ENCODE data around the gene RNASE13. TPM values are rescaled to one million over a fixed set of nuclear protein-coding genes. Genes with fewer than 3 reads are reported as not detected.

Gene RNASE13
- total RNA-seq, 2 donors from 2014 or later, result not detected

DNA sequence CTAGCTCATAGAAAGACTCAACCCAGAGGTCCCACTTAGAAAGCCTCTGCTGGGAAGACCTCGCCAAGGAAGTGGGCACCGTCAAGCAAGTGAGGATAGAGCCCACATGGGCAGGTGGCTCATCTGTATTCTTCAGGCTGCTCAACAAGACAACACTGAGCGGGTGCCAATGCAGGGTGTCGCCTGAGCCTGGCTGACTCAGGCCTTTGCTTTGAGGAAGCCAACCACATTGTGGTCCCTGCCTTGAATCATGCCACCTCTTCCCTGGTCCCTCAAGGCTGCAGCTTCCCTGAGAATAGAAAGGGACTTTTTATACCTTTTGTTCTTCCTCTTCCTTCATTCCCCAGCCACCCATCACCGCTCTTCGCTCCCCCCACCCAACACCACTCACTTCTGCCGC is 2.1 kb upstream of the RNASE13 start:
- 92 to 96% methylated on average over 4 to 7 of the region's 7 CpGs for WGBS, 2 experiments (ENCODE audit: insufficient coverage in 1 of 2, insufficient read length in 1 of 2)
- no peak for DNase-seq
- Mint-ChIP-seq H3K9me3 (no peaks in the 10 kb centered on the region), H3K4me3 (no peak overlapping the region), H3K27me3 (ENCODE audit: insufficient read depth) (peaks cover 31% of the 10 kb centered on the region), H3K36me3 (ENCODE audit: low read depth) (no peaks in the 10 kb centered on the region), H3K4me1 (peaks cover 27% of the 10 kb centered on the region), H3K27ac (no peak overlapping the region)
- TF ChIP-seq CTCF (conservative IDR thresholded peaks at IDR 0.05), result no peak
- Histone ChIP-seq H3K9ac (ENCODE audit: extremely low read depth, low read length, poor library complexity, severe bottlenecking) (no peak overlapping the region), H3K9me3 (ENCODE audit: control insufficient read depth, low read length) (no peaks in the 10 kb centered on the region), H3K4me3 (ENCODE audit: low read length) (no peak overlapping the region), H3K4me1 (ENCODE audit: control insufficient read depth, insufficient read depth, low read length) (peaks cover 4% of the 10 kb centered on the region), H3K36me3 (ENCODE audit: control insufficient read depth, insufficient read depth, low read length) (no peaks in the 10 kb centered on the region), H3K27ac (ENCODE audit: low read depth, low read length) (no peak overlapping the region), H3K27me3 (ENCODE audit: control insufficient read depth, insufficient read depth, low read length, poor library complexity, severe bottlenecking) (no peaks in the 10 kb centered on the region)

DNA sequence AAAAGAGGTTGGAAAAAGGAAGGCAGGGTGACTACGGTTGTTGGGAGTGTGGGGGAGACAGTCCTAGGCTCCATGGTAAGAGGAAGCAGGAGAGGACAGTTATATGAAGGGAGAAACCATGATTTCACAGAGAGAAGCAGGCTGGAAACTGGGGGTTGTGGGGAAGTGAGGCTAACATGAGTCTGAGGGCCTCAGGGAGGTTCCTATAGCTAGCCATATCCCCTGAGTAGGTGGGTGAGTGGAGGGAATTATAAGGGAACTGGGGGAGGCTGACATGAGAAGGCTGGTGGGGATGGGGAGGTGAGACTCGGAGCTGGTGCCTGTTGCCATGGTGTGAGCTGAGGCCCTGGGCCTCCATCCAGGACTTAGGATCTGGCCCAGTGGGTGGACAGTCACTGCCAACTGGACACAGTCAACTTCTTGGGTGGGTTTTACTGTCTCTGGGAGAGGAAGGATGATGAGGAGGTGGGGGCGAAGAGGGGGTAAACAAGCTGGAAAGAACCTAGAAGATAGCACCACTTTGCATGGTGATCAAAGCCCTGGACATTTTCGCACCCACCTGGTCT is 1.4 kb downstream of the RNASE13 start:
- H3K9ac ChIP-seq (ENCODE audit: extremely low read depth, low read length, poor library complexity, severe bottlenecking), result no peak overlapping the region
- H3K4me3 Mint-ChIP-seq, result no peak overlapping the region
- H3K9me3 ChIP-seq (ENCODE audit: control insufficient read depth, low read length), result no peaks in the 10 kb centered on the region
- DNase-seq, result no peak
- 92% methylated on average over 4 of the region's 4 CpGs for WGBS, 2 experiments (ENCODE audit: insufficient coverage in 1 of 2, insufficient read length in 1 of 2)
- H3K27ac ChIP-seq (ENCODE audit: low read depth, low read length), result no peak overlapping the region
- peaks cover 2% of the 10 kb centered on the region for H3K4me1 Mint-ChIP-seq
- peaks cover 36% of the 10 kb centered on the region for H3K27me3 Mint-ChIP-seq (ENCODE audit: insufficient read depth)
- no peaks in the 10 kb centered on the region for H3K36me3 Mint-ChIP-seq (ENCODE audit: low read depth)
- H3K27me3 ChIP-seq (ENCODE audit: control insufficient read depth, insufficient read depth, low read length, poor library complexity, severe bottlenecking), result no peaks in the 10 kb centered on the region
- no peaks in the 10 kb centered on the region for H3K4me1 ChIP-seq (ENCODE audit: control insufficient read depth, insufficient read depth, low read length)
- no peak overlapping the region for H3K27ac Mint-ChIP-seq
- no peak for TF ChIP-seq CTCF (conservative IDR thresholded peaks at IDR 0.05)
- no peaks in the 10 kb centered on the region for H3K36me3 ChIP-seq (ENCODE audit: control insufficient read depth, insufficient read depth, low read length)
- no peaks in the 10 kb centered on the region for H3K9me3 Mint-ChIP-seq
- no peak overlapping the region for H3K4me3 ChIP-seq (ENCODE audit: low read length)

DNA sequence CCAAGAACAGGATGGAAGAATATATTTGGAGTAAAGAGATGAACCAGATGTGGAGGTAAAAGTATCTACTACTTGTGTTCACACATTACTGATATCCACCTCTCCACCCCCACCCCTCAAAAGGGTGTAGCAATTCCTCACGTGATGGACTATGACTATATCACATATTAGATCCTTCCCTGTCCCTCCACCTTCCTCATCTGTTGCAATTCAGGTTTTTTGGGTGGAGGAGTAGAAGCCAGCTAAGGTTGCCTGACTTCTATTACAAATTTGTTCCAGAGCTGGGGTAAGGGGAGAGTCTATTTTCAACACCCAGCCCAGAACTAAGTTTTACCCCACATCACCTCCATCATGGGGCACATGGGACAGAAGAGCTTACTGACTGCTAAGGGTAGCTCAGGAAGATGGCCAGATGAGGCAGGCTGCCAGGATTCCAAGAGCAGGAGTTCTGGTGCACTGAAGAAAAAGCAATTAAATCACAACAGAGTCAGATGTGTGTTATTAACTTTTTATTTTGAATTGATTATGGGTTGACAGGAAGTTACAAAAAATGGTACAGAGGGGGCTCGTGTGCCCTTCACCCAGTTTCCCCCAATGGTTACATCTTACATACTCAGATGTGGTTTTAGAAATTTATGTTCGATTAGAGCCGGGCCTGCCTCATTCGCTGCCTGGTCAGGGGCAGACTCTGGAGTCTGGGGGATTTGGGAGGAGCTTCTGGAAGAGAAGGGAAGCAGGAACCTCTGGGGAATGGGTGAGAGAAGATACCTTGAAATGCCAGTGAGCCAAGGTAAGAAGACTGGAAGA is 2.1 kb downstream of the RNASE13 start:
- no peaks in the 10 kb centered on the region for H3K4me1 Mint-ChIP-seq
- H3K27ac Mint-ChIP-seq, result no peak overlapping the region
- no peaks in the 10 kb centered on the region for H3K9me3 ChIP-seq (ENCODE audit: control insufficient read depth, low read length)
- no peak overlapping the region for H3K4me3 ChIP-seq (ENCODE audit: low read length)
- no peaks in the 10 kb centered on the region for H3K36me3 Mint-ChIP-seq (ENCODE audit: low read depth)
- no peak overlapping the region for H3K27ac ChIP-seq (ENCODE audit: low read depth, low read length)
- H3K4me1 ChIP-seq (ENCODE audit: control insufficient read depth, insufficient read depth, low read length), result no peaks in the 10 kb centered on the region
- no peak for TF ChIP-seq CTCF (conservative IDR thresholded peaks at IDR 0.05)
- no peaks in the 10 kb centered on the region for H3K36me3 ChIP-seq (ENCODE audit: control insufficient read depth, insufficient read depth, low read length)
- 80 to 91% methylated on average over 1 to 5 of the region's 5 CpGs for WGBS, 2 experiments (ENCODE audit: insufficient coverage in 1 of 2, insufficient read length in 1 of 2)
- no peaks in the 10 kb centered on the region for H3K9me3 Mint-ChIP-seq
- peaks cover 36% of the 10 kb centered on the region for H3K27me3 Mint-ChIP-seq (ENCODE audit: insufficient read depth)
- no peak overlapping the region for H3K4me3 Mint-ChIP-seq
- DNase-seq, result no peak
- no peaks in the 10 kb centered on the region for H3K27me3 ChIP-seq (ENCODE audit: control insufficient read depth, insufficient read depth, low read length, poor library complexity, severe bottlenecking)
- no peak overlapping the region for H3K9ac ChIP-seq (ENCODE audit: extremely low read depth, low read length, poor library complexity, severe bottlenecking)
